ENCODE data around the gene PEX16.

The PEX16 gene

DNA sequence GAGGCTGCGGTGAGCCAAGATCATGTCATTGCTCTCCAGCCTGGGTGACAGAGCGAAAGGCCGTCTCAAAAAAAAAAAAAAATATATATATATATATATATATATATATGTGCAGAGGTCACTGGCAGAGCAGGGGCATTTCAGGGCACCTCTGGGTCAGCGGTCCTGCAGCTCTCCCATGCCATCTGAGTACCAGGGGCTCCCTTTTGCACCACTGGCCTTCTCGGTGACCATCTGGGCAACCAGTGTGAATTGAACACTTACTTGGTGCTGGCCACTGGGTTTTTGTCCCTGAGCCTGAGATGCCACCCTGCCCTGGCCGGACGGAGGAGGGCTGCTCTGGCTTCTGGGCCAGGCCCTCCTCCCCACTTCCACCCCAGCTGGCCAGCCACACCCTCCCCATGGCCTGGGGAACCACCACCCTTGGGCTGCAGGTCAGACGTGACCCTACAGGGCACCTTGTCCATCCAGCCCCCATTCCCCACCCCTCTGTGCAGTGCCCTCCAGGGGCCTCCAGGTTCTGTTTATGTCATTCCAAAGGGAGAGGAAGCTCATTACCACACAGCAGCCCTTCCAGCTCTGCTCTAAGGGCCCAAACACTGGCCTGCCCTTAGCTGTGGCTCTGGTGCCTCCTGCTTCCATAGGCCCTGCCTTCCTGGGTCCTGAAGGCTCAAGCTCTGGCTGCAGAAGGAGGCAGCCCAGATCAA lies 22.0 kb downstream of the PEX16 start:
- no peak for DNase-seq

- DNase-seq = no peak
These were observed 23.0 kb downstream of the PEX16 start for GRCh38 chr11:45894555-45895247.

DNA sequence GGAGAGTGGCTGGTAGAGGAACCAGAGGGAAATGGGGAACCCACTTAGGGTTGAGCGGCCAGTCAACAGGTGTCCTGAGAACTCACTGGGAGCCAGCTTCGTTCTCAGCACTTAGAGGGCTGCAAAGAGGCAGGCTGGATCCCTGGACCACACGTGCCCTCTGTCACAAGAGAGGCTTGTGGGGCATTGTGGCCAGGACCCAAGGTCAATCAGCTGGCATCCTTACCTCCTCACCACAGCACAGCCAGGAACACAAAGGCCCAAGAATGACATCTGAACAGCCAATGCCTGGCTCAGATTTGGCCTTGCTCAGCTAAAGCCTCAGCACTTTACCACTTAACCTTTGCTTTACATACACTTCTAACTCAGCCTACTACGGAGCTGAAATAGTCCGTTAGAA lies 24.8 kb downstream of the PEX16 start:
- no peak for DNase-seq

DNA sequence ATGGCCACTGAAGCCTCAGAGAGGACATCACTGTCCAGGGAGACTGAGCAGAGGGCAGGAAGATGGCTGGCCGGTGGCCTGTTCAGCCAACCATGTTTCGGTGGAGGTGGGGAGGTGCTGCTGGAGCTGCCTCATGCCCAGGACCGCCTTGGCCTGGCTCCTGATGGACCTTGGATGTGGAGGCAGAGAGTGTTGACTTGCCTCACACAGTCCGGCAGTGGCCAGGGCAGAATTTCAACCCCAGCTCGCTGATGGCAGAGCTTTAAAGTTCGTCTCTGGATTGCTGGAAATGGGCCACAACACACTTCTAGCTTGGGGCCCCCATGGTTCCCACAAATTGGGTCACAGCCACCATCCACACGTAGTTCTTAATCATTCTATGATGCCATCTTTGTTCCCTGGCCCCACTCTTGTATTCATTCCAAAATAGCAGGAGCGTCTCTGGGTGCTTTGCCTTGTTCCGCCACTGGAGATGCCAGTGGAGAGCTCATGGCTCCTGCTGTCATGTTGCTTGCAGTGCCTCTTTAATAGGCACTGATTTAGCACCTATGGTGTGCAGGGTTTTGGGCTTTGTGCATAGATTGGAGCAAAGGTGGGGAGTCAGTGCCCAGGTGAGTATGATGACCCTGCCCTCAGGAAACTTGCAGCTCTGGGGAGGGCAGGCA lies 26.7 kb downstream of the PEX16 start:
- DNase-seq = no peak

DNA sequence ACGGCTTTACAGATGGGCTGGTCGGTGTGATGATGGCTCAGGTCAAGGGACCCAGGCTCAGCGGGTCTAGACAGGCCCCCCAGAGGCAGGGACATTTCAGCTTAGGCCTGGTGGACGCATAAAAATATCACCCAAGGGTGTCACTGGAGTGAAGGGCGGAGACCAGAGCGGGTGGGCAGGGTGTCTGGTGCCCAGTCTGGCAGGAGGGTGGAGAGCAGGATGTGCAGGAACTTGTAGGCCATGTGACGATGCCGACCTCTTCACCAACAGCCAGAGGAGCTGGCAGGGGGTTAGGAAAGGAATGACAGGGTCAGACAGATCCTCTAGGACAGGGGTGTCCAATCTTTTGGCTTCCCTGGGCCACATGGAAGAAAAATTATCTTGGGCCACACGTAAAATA lies 27.7 kb downstream of the PEX16 start:
- DNase-seq = no peak

DNA sequence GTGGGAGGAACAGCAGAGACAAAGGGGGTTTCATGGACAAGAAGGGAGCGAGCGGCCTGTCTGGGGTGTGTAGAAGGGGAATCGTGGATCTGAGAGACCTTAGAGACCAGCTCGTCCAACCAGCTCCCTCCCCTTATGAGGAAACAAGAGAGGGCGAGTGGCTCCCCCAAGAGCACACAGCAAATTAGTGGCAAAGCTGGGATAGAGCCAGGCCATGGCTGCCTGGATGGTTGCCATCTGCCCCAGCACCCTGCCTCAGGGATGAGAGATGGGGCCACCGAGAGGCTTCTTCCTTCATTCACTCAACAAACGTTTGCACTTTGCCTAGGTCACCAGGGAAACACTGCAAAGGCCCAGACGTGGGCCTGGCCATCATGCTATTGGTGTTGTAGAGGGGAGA lies 28.1 kb downstream of the PEX16 start:
- DNase-seq = no peak

- no peak for DNase-seq
These were observed 30.1 kb downstream of the PEX16 start for GRCh38 chr11:45887587-45887986.

DNA sequence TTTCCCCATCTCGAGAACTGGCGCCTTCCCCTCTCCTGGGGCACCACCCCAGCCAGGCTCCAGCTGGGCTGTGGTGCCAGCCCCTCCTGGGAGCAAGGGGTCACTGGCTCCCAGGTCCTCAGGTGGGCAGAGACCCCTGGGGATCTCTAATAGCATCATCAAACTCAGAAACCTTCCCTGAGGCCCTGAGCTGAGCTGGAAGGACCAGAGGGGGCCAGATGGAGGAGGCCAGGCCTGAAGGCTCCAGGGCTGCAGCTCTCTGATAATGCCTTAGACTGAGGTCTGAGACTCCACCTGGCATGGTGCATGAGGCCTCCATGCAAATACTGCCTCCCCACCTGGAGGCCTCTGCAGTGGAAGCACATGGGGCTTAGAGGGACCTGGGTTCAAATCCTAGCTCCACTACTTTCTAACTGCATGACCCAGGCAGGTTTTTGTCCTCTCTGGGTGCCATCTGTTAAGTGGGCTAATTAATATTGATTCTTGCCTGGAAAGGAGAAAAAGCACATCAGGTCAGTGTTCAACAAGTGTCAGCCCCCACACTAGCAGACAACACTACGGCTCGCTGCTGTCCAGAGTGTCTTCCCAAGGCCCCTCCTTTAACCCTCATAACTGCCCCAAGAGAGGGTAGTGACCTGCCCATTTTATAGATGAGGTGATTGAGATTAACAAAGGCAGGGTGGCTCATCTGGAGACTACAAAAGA lies 30.7 kb downstream of the PEX16 start:
- no peak for DNase-seq

DNA sequence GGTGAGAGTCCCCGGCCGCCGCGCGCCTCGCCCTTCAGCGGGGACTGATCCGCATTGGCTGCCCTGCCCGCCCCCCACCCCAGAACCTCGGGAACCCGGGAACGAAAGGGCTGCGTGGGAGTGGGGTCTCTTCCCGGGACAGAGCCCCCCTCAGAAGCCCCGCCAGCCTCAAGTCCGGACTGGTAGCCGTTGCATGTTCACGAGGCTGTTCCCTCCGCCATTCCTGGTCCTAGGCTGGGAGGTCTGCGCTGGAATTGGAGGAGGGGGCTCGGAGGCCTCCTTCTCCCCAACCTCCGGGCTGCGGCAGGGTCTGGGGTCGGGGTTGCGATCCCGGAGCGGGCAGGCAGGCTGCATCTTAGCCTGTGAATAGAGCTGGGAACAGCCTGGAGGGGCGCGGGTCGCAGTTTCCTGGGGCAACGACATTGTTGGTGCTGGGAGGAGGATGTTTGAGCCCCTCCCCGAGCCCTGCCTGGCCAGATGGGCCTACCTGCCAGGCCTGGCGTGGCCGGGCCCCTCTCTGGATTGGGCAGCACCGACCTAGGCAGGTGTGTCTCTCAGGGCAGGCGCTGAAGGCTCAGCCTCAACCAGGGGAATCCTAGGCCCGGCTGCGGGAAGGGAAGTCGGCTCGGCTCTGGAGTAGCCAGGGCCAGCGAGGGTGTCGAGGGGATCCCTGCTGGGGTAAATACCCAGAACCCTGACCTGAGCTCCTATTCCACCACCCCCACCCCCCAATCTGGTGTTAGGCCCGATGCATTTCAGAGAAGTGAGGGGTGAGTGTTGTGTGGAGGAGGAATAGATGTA lies 31.6 kb downstream of the PEX16 start:
- DNase-seq = no peak

DNA sequence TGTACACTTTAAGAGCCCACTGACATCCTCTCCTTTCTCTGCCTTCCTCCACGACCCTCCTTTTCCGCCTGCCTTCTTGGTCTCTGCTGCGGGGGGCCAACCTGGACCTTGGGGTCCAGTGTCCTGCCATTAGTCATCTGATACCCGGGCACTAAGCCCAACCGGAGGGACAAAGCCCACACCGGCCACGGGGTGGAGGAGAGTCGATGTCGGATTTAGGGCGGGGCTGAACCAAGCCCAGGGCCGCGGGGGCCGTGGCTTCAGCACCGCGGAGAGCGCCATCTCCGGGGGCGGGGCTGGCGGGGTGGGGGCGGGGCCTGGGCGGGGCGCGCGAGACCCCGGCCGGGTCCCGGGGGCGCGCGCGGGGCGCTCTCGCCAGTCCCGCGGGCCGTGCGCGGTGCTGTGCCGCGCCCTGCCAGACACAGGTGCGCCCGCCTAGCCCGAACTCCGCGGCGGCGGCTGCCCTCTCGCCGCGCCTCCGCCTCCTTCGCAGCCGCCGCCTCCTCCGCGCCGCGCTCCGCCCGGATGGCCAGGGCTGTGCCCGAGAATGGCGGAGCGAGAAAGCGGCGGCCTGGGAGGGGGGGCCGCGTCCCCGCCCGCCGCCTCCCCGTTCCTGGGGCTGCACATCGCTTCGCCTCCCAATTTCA lies 32.3 kb downstream of the PEX16 start, which contains the start of gene MAPK8IP1:
Gene MAPK8IP1 (plus strand): TSS at position 378 of the 647 bp plus-strand sequence. CDS start 170 bp downstream, at position 548.
- peak; percentile 27 for DNase-seq

DNA sequence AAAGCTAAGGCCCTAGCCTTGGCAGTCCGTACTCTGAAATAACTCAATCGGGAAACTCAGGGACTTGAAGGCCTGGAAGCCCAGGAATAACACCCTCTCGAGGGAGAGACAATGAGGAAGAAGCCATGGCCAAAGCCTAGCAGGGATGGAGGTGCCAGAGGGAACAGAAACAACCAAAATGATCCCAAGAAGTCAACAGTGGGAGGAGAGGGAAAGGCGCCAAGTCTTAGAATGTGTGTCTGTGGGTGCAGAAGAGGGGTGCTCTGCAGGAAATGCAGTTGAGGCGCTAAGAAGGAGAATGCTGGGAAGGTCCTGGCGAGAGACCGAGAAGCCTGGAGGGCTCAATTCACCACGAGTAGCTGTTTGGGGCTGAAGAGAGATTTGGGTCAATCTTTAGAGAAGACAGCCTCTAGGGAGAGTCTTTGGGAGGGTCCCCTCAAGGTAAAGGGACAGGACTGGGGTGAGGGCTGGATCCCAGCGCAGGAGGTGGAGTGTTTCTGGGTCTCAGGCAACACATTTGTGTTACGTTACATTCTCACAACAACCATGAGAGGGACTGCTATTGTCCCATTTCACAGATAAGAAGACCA lies 33.0 kb downstream of the PEX16 start:
- no peak for DNase-seq

DNA sequence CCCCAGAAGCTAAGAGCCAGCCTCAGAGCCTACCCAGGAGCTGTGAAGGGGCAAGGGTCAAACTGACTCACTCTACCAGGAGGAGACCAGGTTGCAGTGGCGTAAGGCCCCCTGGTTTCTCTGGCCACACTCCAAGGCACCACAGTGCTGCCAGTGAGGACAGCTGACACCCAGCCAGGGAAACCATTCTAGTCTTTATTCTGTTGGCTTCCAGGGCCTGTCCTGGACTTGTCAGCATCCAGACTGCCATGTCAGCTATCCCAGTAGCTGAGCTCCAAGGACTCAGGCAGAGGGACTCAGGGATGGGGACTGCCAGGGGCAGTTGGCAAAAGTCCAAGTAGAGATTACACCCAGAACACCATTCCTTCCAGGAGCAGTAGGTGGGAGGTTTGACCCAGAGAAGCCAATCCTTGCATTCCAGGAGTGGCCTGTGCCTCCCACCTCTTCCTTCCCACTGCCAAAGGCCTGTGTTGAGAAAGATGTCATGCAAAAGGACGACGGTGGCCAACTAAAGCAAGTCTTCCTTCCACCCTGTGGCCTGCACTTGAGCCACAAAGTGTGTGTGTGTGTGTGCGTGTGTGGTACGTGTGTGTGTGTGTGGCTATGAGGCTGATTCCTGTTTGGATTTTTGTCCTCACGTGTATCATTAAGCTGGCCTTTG lies 35.8 kb downstream of the PEX16 start:
- DNase-seq = no peak

DNA sequence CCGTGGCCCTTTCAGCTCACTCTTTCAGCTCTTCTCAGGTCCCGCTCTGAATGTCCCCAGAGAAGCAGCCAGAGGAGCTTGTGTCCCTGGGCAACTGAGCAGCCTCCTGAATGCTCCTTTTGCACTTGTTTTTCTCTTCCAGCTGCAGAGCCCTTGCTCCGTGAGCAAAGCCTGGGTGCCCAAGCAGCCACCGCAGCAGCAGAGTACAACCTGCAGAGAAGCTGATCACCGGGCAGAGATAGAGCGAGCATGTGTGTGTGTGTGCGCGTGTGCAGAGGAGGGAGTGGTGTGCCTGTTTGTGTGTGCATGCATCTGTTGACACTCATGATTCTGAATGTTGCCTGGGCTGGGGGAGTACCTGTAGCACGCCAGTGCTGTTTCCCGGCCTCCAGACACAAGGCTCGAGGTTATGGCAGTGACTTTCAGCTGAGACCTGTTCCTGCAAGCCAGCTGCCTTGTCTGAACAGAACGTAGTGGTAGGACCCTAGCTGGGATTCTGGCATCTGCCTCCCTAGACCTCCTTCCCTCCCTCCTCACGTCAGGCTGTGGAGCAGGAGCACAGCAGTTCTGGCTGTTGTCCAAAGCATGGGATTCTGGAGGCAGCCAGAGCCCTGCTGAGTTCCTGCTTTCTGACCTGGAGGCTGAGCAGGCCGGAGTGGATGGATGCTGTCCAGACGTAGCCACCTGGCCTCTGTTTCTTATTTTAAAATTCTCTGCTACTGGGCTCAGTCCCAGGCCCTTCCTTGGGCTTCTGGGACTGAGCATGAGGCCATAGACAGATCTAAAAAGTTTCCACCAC lies 36.7 kb downstream of the PEX16 start:
- DNase-seq = no peak

GRCh38 chr11:45879803-45880686 lies 37.6 kb downstream of the PEX16 start:
- no peak for DNase-seq

DNA sequence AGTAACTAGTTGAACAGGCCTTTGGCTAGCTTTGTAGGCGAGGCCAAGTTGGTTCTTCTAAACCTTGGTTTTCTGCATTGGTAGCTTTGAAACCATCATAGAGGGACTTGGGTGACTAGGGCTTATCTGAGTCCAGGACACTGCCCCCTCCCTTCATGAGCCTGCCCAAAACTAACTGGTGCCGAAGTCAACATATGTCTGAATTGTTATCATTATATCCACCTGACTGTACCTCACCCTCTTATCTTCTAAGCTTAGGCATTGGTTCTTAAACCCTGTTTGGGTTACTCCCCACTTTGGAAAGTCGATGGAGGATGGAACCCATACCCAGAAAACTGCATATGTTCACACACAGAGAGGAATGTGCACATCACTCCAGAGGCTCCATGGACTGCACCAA lies 39.8 kb downstream of the PEX16 start:
- no peak for DNase-seq

DNA sequence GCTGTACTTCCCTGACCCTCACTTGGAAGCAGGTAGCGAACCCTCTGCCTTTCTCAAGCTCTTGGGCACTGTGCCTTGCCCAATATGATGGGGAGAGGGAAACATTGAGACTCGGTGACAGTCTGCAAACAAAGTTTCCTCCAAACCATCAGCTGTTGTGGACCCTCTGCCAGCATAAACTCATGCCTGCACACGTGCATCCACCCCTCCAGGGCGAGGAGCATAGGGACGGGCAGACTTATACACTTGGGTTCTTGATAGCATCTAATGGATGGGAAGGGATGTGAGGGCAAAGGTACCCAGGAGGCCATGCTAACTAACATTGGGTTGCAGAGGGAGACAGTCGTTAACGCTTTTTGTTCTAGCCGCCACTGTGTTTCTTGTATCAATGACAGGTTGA lies 40.5 kb downstream of the PEX16 start:
- no peak for DNase-seq

DNA sequence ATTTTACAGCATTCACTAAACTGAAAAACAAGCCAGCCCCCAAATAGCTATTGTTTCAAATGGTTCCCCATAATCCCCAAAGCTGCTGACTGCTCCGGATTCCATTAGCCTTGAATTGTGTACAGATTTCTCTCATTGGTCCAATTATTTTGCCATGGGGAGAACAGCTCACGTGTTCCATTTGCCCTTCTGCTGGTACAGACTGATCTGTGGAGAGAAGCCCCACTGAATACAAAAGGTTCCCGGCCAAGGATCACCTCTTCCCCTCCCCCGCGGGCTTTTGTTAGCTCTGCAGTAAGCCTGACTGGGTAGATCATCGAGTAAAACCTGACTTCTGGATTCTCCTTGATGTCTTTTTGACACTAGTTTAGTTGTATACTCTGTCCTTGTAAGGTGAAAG lies 41.3 kb downstream of the PEX16 start:
- DNase-seq = no peak

- DNase-seq = no peak
These were observed 44.9 kb downstream of the PEX16 start for GRCh38 chr11:45872651-45873356.

Data from activated CD4-positive, alpha-beta T cell treated with anti-CD3 and anti-CD28 coated beads for 1 hour (primary cell).